NT2/D1 (cell line): ENCODE measurements around the gene HELB.

ENCODE experiments used
- DNase-seq: peaks from one replicate; pipeline ENCODE4 v3.0.0-alpha.2; 2011; ENCODE audit warnings: low read depth, low spot score
- H3K27me3 ChIP-seq: 2 replicates; pipeline ENCODE4 v1.6.0; 2011; ENCODE audit warnings: mild to moderate bottlenecking; ENCODE audit not compliant: insufficient read length, insufficient read depth
- H3K36me3 ChIP-seq: 2 replicates; pipeline ENCODE4 v1.6.1; 2011; ENCODE audit warnings: mild to moderate bottlenecking, low read length, mixed read lengths; ENCODE audit not compliant: insufficient read depth, insufficient read length
- H3K4me1 ChIP-seq: 2 replicates; pipeline ENCODE4 v1.5.1; 2011; ENCODE audit not compliant: insufficient read depth, insufficient read length
- H3K4me3 ChIP-seq: 2 replicates; pipeline ENCODE4 v1.5.1; 2011; ENCODE audit warnings: low read depth; ENCODE audit not compliant: insufficient read length
- H3K9ac ChIP-seq: 2 replicates; pipeline ENCODE4 v1.6.0; 2011; ENCODE audit warnings: low read depth; ENCODE audit not compliant: insufficient read length
- H3K9me3 ChIP-seq: 2 replicates; pipeline ENCODE4 v1.5.1; 2011; ENCODE audit warnings: mild to moderate bottlenecking, low read length; ENCODE audit not compliant: insufficient read depth
- SUZ12 ChIP-seq: IDR thresholded peaks from 2 replicates; pipeline ENCODE4 v1.6.1; 2011; ENCODE audit not compliant: insufficient read length, insufficient read depth; ENCODE audit errors: extremely low read depth
- YY1 ChIP-seq: IDR thresholded peaks from 2 replicates; pipeline ENCODE4 v1.6.1; 2011; ENCODE audit not compliant: insufficient read length, insufficient read depth
- ZNF274 ChIP-seq: IDR thresholded peaks from 2 replicates; pipeline ENCODE4 v1.6.1; 2011; ENCODE audit warnings: mild to moderate bottlenecking, low read depth, low read length

The HELB gene

DNA sequence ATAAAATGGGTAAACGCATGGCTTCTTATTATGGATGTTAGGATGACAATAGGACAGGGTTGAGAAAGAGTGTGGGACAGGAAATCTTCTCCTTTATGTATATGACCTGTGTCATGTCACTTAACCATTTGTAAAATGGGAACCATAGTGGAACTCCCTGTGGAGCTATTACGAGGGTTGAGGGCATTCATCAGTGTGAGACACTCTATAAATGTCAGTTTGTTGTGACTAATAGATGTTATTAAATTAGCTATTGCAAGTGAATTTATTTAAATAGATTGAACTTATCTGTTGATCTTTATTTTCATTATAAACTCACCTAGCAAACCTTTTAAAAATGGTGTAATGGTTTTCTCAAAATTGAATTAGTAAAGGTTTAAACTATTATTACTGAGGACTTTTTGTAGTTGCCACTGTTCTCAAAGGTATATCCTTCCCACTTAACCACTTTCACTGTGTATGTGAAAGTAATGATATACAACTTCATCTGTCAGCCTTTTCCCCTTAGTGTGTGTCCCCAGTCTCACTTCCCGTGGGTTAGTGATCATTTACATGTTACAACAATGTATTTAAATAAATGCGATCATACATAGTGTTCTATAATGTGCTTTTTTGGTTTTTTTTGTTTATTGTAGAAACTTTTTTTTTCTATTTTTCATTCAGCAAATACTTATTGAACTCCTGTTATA, 17.1 kb downstream of the HELB start:
- no peak overlapping the region for H3K9ac ChIP-seq
- no peaks in the 10 kb centered on the region for H3K9me3 ChIP-seq
- no peak overlapping the region for H3K4me3 ChIP-seq
- H3K4me1 ChIP-seq: no peaks in the 10 kb centered on the region
- no peaks in the 10 kb centered on the region for H3K27me3 ChIP-seq
- DNase-seq: no peak
- no peak for TF ChIP-seq SUZ12
- TF ChIP-seq ZNF274: no peak
- no peak for TF ChIP-seq YY1
- H3K36me3 ChIP-seq: peaks cover 5% of the 10 kb centered on the region

DNA sequence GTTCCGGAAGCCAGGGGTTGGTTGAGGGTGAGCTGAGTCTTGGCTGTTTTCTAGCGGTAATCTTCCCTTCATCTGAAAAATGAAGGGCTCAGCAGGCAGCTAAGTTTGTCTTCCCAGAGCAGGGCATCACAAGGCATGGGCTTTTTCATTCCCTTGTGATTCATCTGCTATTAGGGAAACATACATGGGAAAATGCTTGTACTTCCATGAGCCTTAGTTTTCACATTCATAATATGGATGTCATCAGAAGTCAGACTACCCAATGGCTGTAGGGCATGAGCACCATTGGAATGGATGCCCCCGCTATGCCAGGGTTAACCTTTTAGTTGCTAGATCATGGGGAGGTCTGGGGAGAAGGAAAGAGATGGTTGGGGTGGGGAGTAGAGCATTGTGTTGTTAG, 18.7 kb downstream of the HELB start:
- H3K9me3 ChIP-seq: no peaks in the 10 kb centered on the region
- no peak overlapping the region for H3K9ac ChIP-seq
- peaks cover 5% of the 10 kb centered on the region for H3K36me3 ChIP-seq
- no peak overlapping the region for H3K4me3 ChIP-seq
- H3K4me1 ChIP-seq: no peaks in the 10 kb centered on the region
- DNase-seq: no peak
- no peaks in the 10 kb centered on the region for H3K27me3 ChIP-seq
- TF ChIP-seq ZNF274: no peak
- TF ChIP-seq YY1: no peak
- TF ChIP-seq SUZ12: no peak

DNA sequence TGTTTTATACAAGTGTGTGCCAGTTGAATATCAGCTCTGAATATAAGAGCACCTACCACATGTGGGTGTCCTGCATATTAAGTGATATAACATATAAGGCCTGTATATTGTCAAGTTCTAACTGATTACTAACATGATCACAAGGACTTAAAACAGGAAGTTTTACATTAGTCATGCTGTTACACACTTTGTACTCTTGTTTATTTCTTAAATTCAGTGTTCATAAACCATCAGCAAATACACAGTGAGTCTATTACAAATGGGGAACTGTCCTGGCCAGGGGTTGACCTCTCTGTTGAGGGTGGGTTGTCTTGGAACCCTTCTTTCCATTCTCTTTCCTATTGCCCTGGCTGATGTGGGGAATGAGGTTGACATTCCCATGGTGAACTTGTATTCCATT, 19.1 kb downstream of the HELB start:
- H3K4me3 ChIP-seq: no peak overlapping the region
- DNase-seq: no peak
- H3K9me3 ChIP-seq: no peaks in the 10 kb centered on the region
- peaks cover 5% of the 10 kb centered on the region for H3K36me3 ChIP-seq
- TF ChIP-seq ZNF274 (no peak), YY1 (no peak), SUZ12 (no peak)
- no peaks in the 10 kb centered on the region for H3K27me3 ChIP-seq
- H3K9ac ChIP-seq: no peak overlapping the region
- no peaks in the 10 kb centered on the region for H3K4me1 ChIP-seq

DNA sequence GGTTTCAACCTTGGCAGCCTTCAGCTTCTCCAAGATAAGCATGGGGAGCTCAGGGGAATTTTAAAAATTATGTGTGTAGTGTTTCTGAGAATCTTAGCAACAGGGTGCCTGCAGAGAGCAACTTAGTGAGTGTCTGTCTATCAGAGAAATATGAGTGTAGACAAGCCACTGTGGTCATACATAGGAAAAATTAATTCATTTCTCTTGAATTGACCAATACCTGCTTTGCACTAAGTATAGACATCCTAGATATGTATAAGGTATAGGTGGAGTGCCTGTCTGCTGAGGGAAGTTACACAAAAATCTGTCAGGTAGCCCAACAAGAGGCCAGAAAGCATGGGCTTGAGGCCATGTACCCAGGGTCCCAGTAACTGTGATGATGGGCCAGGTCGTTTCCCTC, 20.7 kb downstream of the HELB start:
- Histone ChIP-seq H3K9ac (no peak overlapping the region), H3K36me3 (peaks cover 5% of the 10 kb centered on the region), H3K4me3 (no peak overlapping the region), H3K27me3 (no peaks in the 10 kb centered on the region), H3K4me1 (no peaks in the 10 kb centered on the region), H3K9me3 (no peaks in the 10 kb centered on the region)
- no peak for DNase-seq
- TF ChIP-seq ZNF274 (no peak), YY1 (no peak), SUZ12 (no peak)

DNA sequence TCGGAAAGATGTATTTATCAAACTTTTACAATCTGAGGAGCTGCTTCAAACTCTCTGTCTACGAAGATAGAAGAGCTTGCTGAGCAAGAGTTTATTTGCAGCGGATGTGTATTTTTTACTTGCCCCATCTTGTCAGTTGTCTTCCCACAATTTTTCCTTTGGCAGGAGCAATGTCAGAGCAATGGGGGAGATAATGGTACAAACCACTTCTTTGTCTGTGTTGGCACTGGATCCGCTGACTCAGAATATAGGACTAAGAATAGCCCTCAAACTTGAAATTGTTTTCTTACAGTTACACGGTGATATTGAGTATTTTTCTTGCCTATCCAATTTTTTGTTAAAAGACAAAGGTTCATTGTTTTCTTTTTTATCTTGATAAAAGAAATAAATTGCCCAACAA, 27.6 kb downstream of the HELB start:
- DNase-seq: no peak
- Histone ChIP-seq H3K27me3 (no peaks in the 10 kb centered on the region), H3K9ac (no peak overlapping the region), H3K4me1 (no peaks in the 10 kb centered on the region), H3K4me3 (no peak overlapping the region), H3K36me3 (peaks cover 3% of the 10 kb centered on the region), H3K9me3 (no peaks in the 10 kb centered on the region)
- TF ChIP-seq SUZ12 (no peak), YY1 (no peak), ZNF274 (no peak)

DNA sequence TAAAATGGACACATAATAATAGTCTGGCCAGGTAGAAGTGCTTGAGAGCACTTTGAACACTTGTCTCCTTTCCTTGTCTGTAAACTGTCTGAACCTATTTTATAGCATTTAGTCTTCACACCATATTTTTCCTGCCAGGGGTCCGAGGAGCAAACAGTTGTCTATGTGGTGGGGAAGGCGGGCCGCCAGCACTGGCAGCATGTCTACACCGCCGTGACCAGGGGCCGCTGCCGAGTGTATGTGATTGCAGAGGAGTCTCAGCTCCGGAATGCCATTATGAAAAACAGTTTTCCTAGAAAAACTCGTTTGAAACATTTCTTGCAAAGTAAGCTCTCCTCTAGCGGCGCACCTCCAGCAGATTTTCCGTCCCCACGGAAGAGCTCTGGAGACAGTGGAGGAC, 28.7 kb downstream of the HELB start:
- H3K9me3 ChIP-seq: no peaks in the 10 kb centered on the region
- TF ChIP-seq ZNF274 (no peak), SUZ12 (no peak), YY1 (no peak)

DNA sequence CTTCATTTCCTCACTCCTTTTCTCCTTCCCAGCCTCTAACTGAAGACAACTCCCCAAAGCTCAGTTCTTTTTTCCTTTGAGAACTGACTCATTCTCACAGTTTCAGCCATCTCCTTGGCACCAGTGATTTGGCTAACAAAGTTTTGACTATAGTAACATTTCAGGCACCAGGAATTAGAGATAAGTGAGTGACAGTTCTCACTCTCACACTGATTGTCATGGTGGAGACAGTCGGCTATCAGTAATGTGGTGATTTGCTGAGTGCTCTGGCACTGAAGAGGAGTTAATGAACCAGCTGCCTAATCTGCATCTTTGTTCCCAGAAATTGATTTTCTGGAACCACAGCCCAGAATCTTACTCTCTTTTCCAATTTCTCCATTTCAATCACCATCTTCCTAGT, 29.5 kb downstream of the HELB start:
- no peak overlapping the region for H3K9ac ChIP-seq
- no peak for DNase-seq
- no peaks in the 10 kb centered on the region for H3K9me3 ChIP-seq
- no peaks in the 10 kb centered on the region for H3K27me3 ChIP-seq
- no peak overlapping the region for H3K4me3 ChIP-seq
- H3K4me1 ChIP-seq: no peaks in the 10 kb centered on the region
- no peak for TF ChIP-seq SUZ12
- H3K36me3 ChIP-seq: peaks cover 3% of the 10 kb centered on the region

More for the DNA sequence above, 28.7 kb downstream of the HELB start:
- Histone ChIP-seq H3K4me3 (no peak overlapping the region), H3K4me1 (no peaks in the 10 kb centered on the region), H3K27me3 (no peaks in the 10 kb centered on the region), H3K9ac (no peak overlapping the region), H3K36me3 (peaks cover 3% of the 10 kb centered on the region)
- no peak for DNase-seq
